Measurements from ENCODE around the gene ARIH2. TPM values are rescaled to one million over a fixed set of nuclear protein-coding genes. Genes with fewer than 3 reads are reported as not detected.

Gene ARIH2
- total and polyA plus RNA-seq, 9 of the 15 experiments (the other 6 are each of a cell fraction or from before 2014, with no cell fraction given) = 27.0 to 120 (median 108) TPM

DNA sequence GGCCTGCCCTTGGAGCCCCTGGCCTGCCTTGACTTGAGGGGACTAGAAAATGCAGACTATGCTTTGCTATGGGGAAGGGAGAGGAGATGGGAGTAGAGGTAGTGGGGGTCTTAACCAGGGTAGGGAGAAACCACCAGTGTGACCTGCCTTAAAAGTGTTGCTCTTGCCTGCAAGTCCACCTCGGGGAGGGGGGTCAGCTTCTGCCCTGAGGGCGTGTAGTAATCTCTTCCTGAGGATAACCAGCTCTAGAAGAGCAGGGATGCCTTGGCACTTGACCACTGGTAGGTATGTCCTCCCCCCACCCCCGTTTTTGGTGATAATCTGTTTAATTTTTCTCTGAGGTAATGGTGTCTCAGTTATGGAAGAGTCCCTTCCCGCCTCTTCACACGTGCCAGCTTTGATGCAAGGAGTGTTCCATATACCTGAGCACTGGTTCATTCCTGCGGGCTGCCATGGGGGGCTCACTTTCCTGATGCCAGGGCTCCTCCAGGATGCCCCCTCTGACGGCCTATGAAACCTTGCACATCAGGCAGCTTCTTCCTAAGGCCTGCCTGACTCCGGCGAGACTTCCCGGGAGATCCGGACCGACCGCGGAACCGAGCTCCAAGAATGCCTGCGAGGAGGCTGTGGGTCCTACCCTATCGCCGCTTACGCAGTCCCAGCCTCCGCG, 70.6 kb downstream of the ARIH2 start (continued):
- TF ChIP-seq, protein P1, sequence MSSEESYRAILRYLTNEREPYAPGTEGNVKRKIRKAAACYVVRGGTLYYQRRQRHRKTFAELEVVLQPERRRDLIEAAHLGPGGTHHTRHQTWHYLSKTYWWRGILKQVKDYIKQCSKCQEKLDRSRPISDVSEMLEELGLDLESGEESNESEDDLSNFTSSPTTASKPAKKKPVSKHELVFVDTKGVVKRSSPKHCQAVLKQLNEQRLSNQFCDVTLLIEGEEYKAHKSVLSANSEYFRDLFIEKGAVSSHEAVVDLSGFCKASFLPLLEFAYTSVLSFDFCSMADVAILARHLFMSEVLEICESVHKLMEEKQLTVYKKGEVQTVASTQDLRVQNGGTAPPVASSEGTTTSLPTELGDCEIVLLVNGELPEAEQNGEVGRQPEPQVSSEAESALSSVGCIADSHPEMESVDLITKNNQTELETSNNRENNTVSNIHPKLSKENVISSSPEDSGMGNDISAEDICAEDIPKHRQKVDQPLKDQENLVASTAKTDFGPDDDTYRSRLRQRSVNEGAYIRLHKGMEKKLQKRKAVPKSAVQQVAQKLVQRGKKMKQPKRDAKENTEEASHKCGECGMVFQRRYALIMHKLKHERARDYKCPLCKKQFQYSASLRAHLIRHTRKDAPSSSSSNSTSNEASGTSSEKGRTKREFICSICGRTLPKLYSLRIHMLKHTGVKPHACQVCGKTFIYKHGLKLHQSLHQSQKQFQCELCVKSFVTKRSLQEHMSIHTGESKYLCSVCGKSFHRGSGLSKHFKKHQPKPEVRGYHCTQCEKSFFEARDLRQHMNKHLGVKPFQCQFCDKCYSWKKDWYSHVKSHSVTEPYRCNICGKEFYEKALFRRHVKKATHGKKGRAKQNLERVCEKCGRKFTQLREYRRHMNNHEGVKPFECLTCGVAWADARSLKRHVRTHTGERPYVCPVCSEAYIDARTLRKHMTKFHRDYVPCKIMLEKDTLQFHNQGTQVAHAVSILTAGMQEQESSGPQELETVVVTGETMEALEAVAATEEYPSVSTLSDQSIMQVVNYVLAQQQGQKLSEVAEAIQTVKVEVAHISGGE (CRISPR knock-in tag; IDR thresholded peaks at IDR 0.05) = 0 out of 6 replicates have a peak, but pooled peaks of 1 of the 3 experiments have one; percentile 22
- TF ChIP-seq, protein P2, sequence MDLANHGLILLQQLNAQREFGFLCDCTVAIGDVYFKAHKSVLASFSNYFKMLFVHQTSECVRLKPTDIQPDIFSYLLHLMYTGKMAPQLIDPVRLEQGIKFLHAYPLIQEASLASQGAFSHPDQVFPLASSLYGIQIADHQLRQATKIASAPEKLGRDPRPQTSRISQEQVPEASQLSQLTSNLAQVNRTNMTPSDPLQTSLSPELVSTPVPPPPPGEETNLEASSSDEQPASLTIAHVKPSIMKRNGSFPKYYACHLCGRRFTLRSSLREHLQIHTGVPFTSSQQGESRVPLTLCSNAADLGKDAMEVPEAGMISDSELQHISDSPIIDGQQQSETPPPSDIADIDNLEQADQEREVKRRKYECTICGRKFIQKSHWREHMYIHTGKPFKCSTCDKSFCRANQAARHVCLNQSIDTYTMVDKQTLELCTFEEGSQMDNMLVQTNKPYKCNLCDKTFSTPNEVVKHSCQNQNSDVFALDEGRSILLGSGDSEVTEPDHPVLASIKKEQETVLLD (IDR thresholded peaks at IDR 0.05) = no peak
- no peak for TF ChIP-seq OTX1 (CRISPR knock-in tag; IDR thresholded peaks at IDR 0.05)
- no peak for TF ChIP-seq KLF13 (tag; IDR thresholded peaks at IDR 0.05; ENCODE audit: borderline replicate concordance, low read depth)
- TF ChIP-seq, protein P3, sequence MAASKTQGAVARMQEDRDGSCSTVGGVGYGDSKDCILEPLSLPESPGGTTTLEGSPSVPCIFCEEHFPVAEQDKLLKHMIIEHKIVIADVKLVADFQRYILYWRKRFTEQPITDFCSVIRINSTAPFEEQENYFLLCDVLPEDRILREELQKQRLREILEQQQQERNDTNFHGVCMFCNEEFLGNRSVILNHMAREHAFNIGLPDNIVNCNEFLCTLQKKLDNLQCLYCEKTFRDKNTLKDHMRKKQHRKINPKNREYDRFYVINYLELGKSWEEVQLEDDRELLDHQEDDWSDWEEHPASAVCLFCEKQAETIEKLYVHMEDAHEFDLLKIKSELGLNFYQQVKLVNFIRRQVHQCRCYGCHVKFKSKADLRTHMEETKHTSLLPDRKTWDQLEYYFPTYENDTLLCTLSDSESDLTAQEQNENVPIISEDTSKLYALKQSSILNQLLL (CRISPR knock-in tag; IDR thresholded peaks at IDR 0.05; ENCODE audit: borderline replicate concordance) = no peak
- TF ChIP-seq NBN (IDR thresholded peaks at IDR 0.05; ENCODE audit: low read depth) = no peak
- no peak; the same call in 1 of the 2 replicates for TF ChIP-seq NFIC (IDR thresholded peaks at IDR 0.05)
- TF ChIP-seq SMAD2 (IDR thresholded peaks at IDR 0.05; ENCODE audit: low read depth, low read length) = no peak
- TF ChIP-seq, protein P4, sequence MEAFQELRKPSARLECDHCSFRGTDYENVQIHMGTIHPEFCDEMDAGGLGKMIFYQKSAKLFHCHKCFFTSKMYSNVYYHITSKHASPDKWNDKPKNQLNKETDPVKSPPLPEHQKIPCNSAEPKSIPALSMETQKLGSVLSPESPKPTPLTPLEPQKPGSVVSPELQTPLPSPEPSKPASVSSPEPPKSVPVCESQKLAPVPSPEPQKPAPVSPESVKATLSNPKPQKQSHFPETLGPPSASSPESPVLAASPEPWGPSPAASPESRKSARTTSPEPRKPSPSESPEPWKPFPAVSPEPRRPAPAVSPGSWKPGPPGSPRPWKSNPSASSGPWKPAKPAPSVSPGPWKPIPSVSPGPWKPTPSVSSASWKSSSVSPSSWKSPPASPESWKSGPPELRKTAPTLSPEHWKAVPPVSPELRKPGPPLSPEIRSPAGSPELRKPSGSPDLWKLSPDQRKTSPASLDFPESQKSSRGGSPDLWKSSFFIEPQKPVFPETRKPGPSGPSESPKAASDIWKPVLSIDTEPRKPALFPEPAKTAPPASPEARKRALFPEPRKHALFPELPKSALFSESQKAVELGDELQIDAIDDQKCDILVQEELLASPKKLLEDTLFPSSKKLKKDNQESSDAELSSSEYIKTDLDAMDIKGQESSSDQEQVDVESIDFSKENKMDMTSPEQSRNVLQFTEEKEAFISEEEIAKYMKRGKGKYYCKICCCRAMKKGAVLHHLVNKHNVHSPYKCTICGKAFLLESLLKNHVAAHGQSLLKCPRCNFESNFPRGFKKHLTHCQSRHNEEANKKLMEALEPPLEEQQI (IDR thresholded peaks at IDR 0.05) = no peak
- TF ChIP-seq KLF16 (IDR thresholded peaks at IDR 0.05) = no peak
- TF ChIP-seq ZNF77 (CRISPR knock-in tag; IDR thresholded peaks at IDR 0.05) = no peak
- no peak for TF ChIP-seq YY1 (IDR thresholded peaks at IDR 0.05; ENCODE audit: borderline replicate concordance in 1 of 3, control insufficient read depth in 1 of 3, extremely low read depth in 1 of 3, insufficient read depth in 3 of 3, insufficient read length in 1 of 3, insufficient replicate concordance in 2 of 3, low read depth in 1 of 3, low read length in 2 of 3)
- no peak for TF ChIP-seq ERF (CRISPR knock-in tag; IDR thresholded peaks at IDR 0.05)
- TF ChIP-seq MTA3 (IDR thresholded peaks at IDR 0.05; ENCODE audit: borderline replicate concordance) = peak; percentile 67; the same call in 1 of the 2 replicates
- no peak for TF ChIP-seq HMG20A (CRISPR knock-in tag; conservative IDR thresholded peaks at IDR 0.05)
- TF ChIP-seq NR2F6 (CRISPR knock-in tag; IDR thresholded peaks at IDR 0.05) = no peak
- TF ChIP-seq SETDB1 (IDR thresholded peaks at IDR 0.05; ENCODE audit: low read length) = no peak
